Activated naive CD8-positive, alpha-beta T cell treated with anti-CD3 and anti-CD28 coated beads, Interleukin-2, amount 50 U/mL, for 24 hours (primary cell): ENCODE results near the gene ARHGEF18.
"Not testable (repeated sequence)": the region's sequence is repeated elsewhere in the genome, so short reads cannot be mapped to it uniquely, and the experiment has no call there.

ENCODE experiments used
- ATAC-seq: fragments of 150-1000 bp; cut with Tn5 transposase; one replicate; pipeline ENCODE4 v1.10.0; 2021
- DNase-seq: peaks from one replicate; pipeline ENCODE4 v3.0.0; 2021
- H3K27ac Mint-ChIP-seq: one replicate; pipeline ENCODE4 v1.8.0; 2021; ENCODE audit warnings: mild to moderate bottlenecking, mixed read lengths
- H3K27me3 Mint-ChIP-seq: one replicate; pipeline ENCODE4 v1.8.0; 2021; ENCODE audit warnings: mixed read lengths
- H3K36me3 Mint-ChIP-seq: one replicate; pipeline ENCODE4 v1.8.0; 2021; ENCODE audit warnings: low read depth, mixed read lengths
- H3K4me1 Mint-ChIP-seq: one replicate; pipeline ENCODE4 v1.8.0; 2021; ENCODE audit warnings: mixed read lengths
- H3K4me3 Mint-ChIP-seq: one replicate; pipeline ENCODE4 v1.8.0; 2021; ENCODE audit warnings: mild to moderate bottlenecking, moderate library complexity, mixed read lengths
- H3K9me3 Mint-ChIP-seq: one replicate; pipeline ENCODE4 v1.8.0; 2021; ENCODE audit warnings: mixed read lengths

Gene ARHGEF18

GRCh38 chr19:7348587-7349230 lies at the start of gene ARHGEF18:
Gene ARHGEF18, plus strand, starts transcription at chr19:7348937. Its CDS starts 13,954 bp downstream, at chr19:7362891.
- ATAC-seq = peak; percentile 65
- Mint-ChIP-seq H3K27me3 (no peaks in the 10 kb centered on the region), H3K4me1 (peaks cover 70% of the 10 kb centered on the region), H3K27ac (peak within 1 kb of the TSS; percentile 96), H3K36me3 (peaks cover 10% of the 10 kb centered on the region), H3K9me3 (peaks cover 9% of the 10 kb centered on the region), H3K4me3 (peak within 1 kb of the TSS; percentile 85)
- peak; percentile 55 for DNase-seq

GRCh38 chr19:7301525-7301924 lies 47.2 kb upstream of the ARHGEF18 start:
- H3K27ac Mint-ChIP-seq = no peak overlapping the region

GRCh38 chr19:7303470-7303869 lies 45.3 kb upstream of the ARHGEF18 start:
- Mint-ChIP-seq H3K36me3 (no peaks in the 10 kb centered on the region), H3K27me3 (no peaks in the 10 kb centered on the region), H3K9me3 (no peaks in the 10 kb centered on the region), H3K4me1 (no peaks in the 10 kb centered on the region), H3K27ac (no peak overlapping the region), H3K4me3 (no peak overlapping the region)
- ATAC-seq = no peak
- no peak for DNase-seq

More at GRCh38 chr19:7301525-7301924, 47.2 kb upstream of the ARHGEF18 start:
- H3K4me3 Mint-ChIP-seq = no peak overlapping the region
- peaks cover 6% of the 10 kb centered on the region for H3K27me3 Mint-ChIP-seq
- H3K9me3 Mint-ChIP-seq = no peaks in the 10 kb centered on the region
- H3K36me3 Mint-ChIP-seq = no peaks in the 10 kb centered on the region
- no peaks in the 10 kb centered on the region for H3K4me1 Mint-ChIP-seq
- ATAC-seq (no peak), DNase-seq (no peak)

- no peaks in the 10 kb centered on the region for H3K9me3 Mint-ChIP-seq
- no peak overlapping the region for H3K4me3 Mint-ChIP-seq
- H3K27me3 Mint-ChIP-seq = no peaks in the 10 kb centered on the region
- H3K4me1 Mint-ChIP-seq = no peaks in the 10 kb centered on the region
- DNase-seq (no peak), ATAC-seq (no peak)
- H3K36me3 Mint-ChIP-seq = no peaks in the 10 kb centered on the region
- H3K27ac Mint-ChIP-seq = no peak overlapping the region
Observed at GRCh38 chr19:7304200-7304599, 44.5 kb upstream of the ARHGEF18 start.

- Mint-ChIP-seq H3K9me3 (no peaks in the 10 kb centered on the region), H3K27ac (no peak overlapping the region), H3K36me3 (no peaks in the 10 kb centered on the region), H3K27me3 (no peaks in the 10 kb centered on the region), H3K4me1 (no peaks in the 10 kb centered on the region), H3K4me3 (no peak overlapping the region)
- no peak for DNase-seq
- no peak for ATAC-seq
Observed at GRCh38 chr19:7307590-7308218, 41.0 kb upstream of the ARHGEF18 start.

GRCh38 chr19:7308327-7308726 lies 40.4 kb upstream of the ARHGEF18 start:
- DNase-seq, H3K27ac Mint-ChIP-seq, H3K9me3 Mint-ChIP-seq, H3K36me3 Mint-ChIP-seq, H3K4me1 Mint-ChIP-seq, H3K4me3 Mint-ChIP-seq, H3K27me3 Mint-ChIP-seq, ATAC-seq: not testable (repeated sequence)

- Mint-ChIP-seq H3K4me1 (no peaks in the 10 kb centered on the region), H3K27me3 (no peaks in the 10 kb centered on the region), H3K9me3 (no peaks in the 10 kb centered on the region), H3K36me3 (no peaks in the 10 kb centered on the region), H3K27ac (no peak overlapping the region), H3K4me3 (no peak overlapping the region)
- DNase-seq (no peak), ATAC-seq (no peak)
Observed at GRCh38 chr19:7311911-7312310, 36.8 kb upstream of the ARHGEF18 start.

- no peaks in the 10 kb centered on the region for H3K36me3 Mint-ChIP-seq
- H3K27ac Mint-ChIP-seq = no peak overlapping the region
- DNase-seq (no peak), ATAC-seq (no peak)
- H3K4me1 Mint-ChIP-seq = no peaks in the 10 kb centered on the region
- H3K27me3 Mint-ChIP-seq = no peaks in the 10 kb centered on the region
- H3K4me3 Mint-ChIP-seq = no peak overlapping the region
- no peaks in the 10 kb centered on the region for H3K9me3 Mint-ChIP-seq
Observed at GRCh38 chr19:7312816-7313215, 35.9 kb upstream of the ARHGEF18 start.

- Mint-ChIP-seq H3K27me3 (no peaks in the 10 kb centered on the region), H3K4me1 (no peaks in the 10 kb centered on the region), H3K9me3 (peaks cover 5% of the 10 kb centered on the region), H3K36me3 (no peaks in the 10 kb centered on the region), H3K27ac (no peak overlapping the region), H3K4me3 (no peak overlapping the region)
- DNase-seq = no peak
- ATAC-seq = no peak
Observed at GRCh38 chr19:7318176-7318575, 30.6 kb upstream of the ARHGEF18 start.

GRCh38 chr19:7326105-7326877 lies 22.4 kb upstream of the ARHGEF18 start:
- Mint-ChIP-seq H3K9me3 (no peaks in the 10 kb centered on the region), H3K4me3 (no peak overlapping the region), H3K27me3 (no peaks in the 10 kb centered on the region), H3K27ac (no peak overlapping the region), H3K36me3 (peaks cover 2% of the 10 kb centered on the region), H3K4me1 (no peaks in the 10 kb centered on the region)
- ATAC-seq = no peak
- peak; percentile 51 for DNase-seq

- H3K27me3 Mint-ChIP-seq = no peaks in the 10 kb centered on the region
- peaks cover 2% of the 10 kb centered on the region for H3K36me3 Mint-ChIP-seq
- H3K4me1 Mint-ChIP-seq = no peaks in the 10 kb centered on the region
Observed at GRCh38 chr19:7327802-7328201, 20.9 kb upstream of the ARHGEF18 start.

GRCh38 chr19:7328647-7329046 lies 20.1 kb upstream of the ARHGEF18 start:
- Mint-ChIP-seq H3K9me3 (no peaks in the 10 kb centered on the region), H3K27me3 (no peaks in the 10 kb centered on the region), H3K4me1 (peaks cover 5% of the 10 kb centered on the region), H3K4me3 (no peak overlapping the region), H3K27ac (no peak overlapping the region), H3K36me3 (peaks cover 2% of the 10 kb centered on the region)
- ATAC-seq (no peak), DNase-seq (no peak)

More at GRCh38 chr19:7327802-7328201, 20.9 kb upstream of the ARHGEF18 start:
- Mint-ChIP-seq H3K9me3 (no peaks in the 10 kb centered on the region), H3K27ac (no peak overlapping the region), H3K4me3 (no peak overlapping the region)
- ATAC-seq = no peak
- no peak for DNase-seq

GRCh38 chr19:7331446-7331845 lies 17.3 kb upstream of the ARHGEF18 start:
- Mint-ChIP-seq H3K4me1 (peaks cover 12% of the 10 kb centered on the region), H3K27ac (no peak overlapping the region), H3K36me3 (no peaks in the 10 kb centered on the region), H3K9me3 (no peaks in the 10 kb centered on the region), H3K27me3 (no peaks in the 10 kb centered on the region), H3K4me3 (no peak overlapping the region)
- no peak for ATAC-seq
- DNase-seq = no peak

GRCh38 chr19:7333198-7334118 lies 15.3 kb upstream of the ARHGEF18 start:
- DNase-seq = no peak
- Mint-ChIP-seq H3K4me1 (peaks cover 29% of the 10 kb centered on the region), H3K36me3 (no peaks in the 10 kb centered on the region), H3K27me3 (no peaks in the 10 kb centered on the region), H3K4me3 (no peak overlapping the region), H3K27ac (no peak overlapping the region), H3K9me3 (no peaks in the 10 kb centered on the region)
- ATAC-seq = no peak
